ENCODE measurements around the gene CPM.
A peak's percentile ranks its signal among the peaks of the same experiment; 100 is the strongest.

The CPM gene

DNA sequence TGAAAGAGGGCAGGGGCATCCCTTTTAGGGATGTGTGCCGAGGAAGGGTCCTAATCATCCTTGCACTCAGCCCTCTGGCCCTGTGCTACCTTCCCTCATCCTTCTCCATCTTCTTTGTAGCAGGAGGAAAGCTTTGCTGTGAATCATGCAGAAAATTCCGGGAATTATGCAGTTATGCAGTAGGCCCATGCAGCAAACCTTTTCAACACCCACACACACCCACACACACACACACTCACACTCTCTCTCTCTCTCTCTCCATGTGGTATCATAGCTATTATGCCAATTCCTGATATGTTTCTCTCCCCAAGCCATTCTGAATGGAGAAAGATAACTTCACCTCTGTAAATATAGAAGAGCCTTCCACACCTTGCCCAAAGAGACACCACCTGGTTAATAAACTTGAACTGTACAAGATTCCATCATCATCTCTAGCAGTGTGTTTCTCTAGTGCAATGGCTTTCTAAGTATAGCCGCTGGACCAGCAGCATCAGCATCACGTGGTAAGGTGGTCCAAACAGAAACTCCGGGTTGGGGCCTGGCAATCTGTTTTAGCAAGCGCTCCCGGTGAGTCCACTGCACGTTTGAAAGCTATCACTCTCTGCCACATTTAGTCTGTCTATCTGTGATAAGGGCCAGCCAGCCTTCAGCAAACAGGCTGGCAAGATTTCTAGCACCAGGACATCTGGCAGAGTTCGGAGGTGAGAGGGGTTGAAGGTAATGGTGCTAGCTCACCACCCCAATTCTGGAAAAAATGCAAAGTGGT, 67.4 kb downstream of the CPM start:
- ATAC-seq = no peak
- TF ChIP-seq ESRRG (CRISPR knock-in tag; IDR thresholded peaks at IDR 0.05) (no peak), ZNF70 (CRISPR knock-in tag; IDR thresholded peaks at IDR 0.05) (no peak), ZNF8 (CRISPR knock-in tag; IDR thresholded peaks at IDR 0.05) (no peak), GLIS3 (CRISPR knock-in tag; IDR thresholded peaks at IDR 0.05) (no peak), SNAI2 (CRISPR knock-in tag; IDR thresholded peaks at IDR 0.05) (no peak), ZC3H10 (CRISPR knock-in tag; IDR thresholded peaks at IDR 0.05) (no peak), ZFP30 (CRISPR knock-in tag; IDR thresholded peaks at IDR 0.05) (no peak), CSDC2 (CRISPR knock-in tag; IDR thresholded peaks at IDR 0.05) (no peak), BACH2 (CRISPR knock-in tag; IDR thresholded peaks at IDR 0.05; ENCODE audit: borderline replicate concordance) (no peak), ZFP3 (CRISPR knock-in tag; IDR thresholded peaks at IDR 0.05) (no peak)
- TF ChIP-seq, protein P1, sequence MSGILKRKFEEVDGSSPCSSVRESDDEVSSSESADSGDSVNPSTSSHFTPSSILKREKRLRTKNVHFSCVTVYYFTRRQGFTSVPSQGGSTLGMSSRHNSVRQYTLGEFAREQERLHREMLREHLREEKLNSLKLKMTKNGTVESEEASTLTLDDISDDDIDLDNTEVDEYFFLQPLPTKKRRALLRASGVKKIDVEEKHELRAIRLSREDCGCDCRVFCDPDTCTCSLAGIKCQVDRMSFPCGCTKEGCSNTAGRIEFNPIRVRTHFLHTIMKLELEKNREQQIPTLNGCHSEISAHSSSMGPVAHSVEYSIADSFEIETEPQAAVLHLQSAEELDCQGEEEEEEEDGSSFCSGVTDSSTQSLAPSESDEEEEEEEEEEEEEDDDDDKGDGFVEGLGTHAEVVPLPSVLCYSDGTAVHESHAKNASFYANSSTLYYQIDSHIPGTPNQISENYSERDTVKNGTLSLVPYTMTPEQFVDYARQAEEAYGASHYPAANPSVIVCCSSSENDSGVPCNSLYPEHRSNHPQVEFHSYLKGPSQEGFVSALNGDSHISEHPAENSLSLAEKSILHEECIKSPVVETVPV (CRISPR knock-in tag; IDR thresholded peaks at IDR 0.05) = no peak

GRCh38 chr12:68864604-68865003, 68.4 kb downstream of the CPM start:
- TF ChIP-seq ESRRG (CRISPR knock-in tag; IDR thresholded peaks at IDR 0.05) (no peak), OSR1 (CRISPR knock-in tag; IDR thresholded peaks at IDR 0.05) (no peak), TOX (CRISPR knock-in tag; IDR thresholded peaks at IDR 0.05; ENCODE audit: borderline replicate concordance) (no peak), CSDC2 (CRISPR knock-in tag; IDR thresholded peaks at IDR 0.05) (no peak), ZNF70 (CRISPR knock-in tag; IDR thresholded peaks at IDR 0.05) (no peak), ZFP3 (CRISPR knock-in tag; IDR thresholded peaks at IDR 0.05) (no peak)

DNA sequence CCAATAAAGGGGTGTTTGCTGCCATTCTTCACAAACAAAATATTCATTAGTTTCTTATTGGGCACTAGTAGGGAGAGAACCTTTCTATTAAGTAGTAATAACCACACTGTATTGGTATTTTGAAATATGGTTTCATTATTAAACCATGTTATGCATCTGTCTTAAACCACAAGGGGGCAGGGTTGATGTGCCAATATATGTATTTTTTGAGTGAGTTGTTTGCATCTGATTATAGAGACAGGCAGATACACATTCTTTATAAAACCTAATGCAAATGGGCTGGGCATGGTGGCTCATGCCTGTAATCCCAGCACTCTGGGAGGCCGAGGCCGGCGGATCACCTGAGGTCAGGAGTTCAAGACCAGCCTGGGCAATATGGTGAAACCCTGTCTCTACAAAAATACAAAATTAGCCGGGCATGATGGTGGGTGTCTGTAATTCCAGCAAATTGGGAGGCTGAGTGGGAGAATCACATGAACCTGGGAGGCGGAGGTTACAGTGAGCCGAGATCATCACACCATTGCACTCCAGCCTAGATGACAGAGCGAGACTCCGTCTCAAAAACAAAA, 69.0 kb downstream of the CPM start:
- peak; percentile 88 for ATAC-seq

More at GRCh38 chr12:68864604-68865003, 68.4 kb downstream of the CPM start:
- ATAC-seq = no peak

GRCh38 chr12:68863109-68863770, 69.7 kb downstream of the CPM start:
- TF ChIP-seq ISL1 (CRISPR knock-in tag; IDR thresholded peaks at IDR 0.05) (no peak), ZC3H10 (CRISPR knock-in tag; IDR thresholded peaks at IDR 0.05) (no peak), ZFP30 (CRISPR knock-in tag; IDR thresholded peaks at IDR 0.05) (no peak), GLIS3 (CRISPR knock-in tag; IDR thresholded peaks at IDR 0.05) (no peak), ZNF565 (CRISPR knock-in tag; conservative IDR thresholded peaks at IDR 0.05; ENCODE audit: low read depth) (no peak), PPARA (CRISPR knock-in tag; IDR thresholded peaks at IDR 0.05; ENCODE audit: borderline replicate concordance) (no peak)
- TF ChIP-seq, protein P1 (CRISPR knock-in tag; IDR thresholded peaks at IDR 0.05) = no peak
- TF ChIP-seq, protein P2, sequence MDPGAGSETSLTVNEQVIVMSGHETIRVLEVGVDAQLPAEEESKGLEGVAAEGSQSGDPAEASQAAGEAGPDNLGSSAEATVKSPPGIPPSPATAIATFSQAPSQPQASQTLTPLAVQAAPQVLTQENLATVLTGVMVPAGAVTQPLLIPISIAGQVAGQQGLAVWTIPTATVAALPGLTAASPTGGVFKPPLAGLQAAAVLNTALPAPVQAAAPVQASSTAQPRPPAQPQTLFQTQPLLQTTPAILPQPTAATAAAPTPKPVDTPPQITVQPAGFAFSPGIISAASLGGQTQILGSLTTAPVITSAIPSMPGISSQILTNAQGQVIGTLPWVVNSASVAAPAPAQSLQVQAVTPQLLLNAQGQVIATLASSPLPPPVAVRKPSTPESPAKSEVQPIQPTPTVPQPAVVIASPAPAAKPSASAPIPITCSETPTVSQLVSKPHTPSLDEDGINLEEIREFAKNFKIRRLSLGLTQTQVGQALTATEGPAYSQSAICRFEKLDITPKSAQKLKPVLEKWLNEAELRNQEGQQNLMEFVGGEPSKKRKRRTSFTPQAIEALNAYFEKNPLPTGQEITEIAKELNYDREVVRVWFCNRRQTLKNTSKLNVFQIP (CRISPR knock-in tag; IDR thresholded peaks at IDR 0.05; ENCODE audit: borderline replicate concordance, low read depth) = no peak
- peak; percentile 18; the same call in 2 of the 3 replicates for ATAC-seq

- ATAC-seq = no peak
- TF ChIP-seq ZNF70 (CRISPR knock-in tag; IDR thresholded peaks at IDR 0.05) (no peak), ZFP30 (CRISPR knock-in tag; IDR thresholded peaks at IDR 0.05) (no peak), RARB (CRISPR knock-in tag; IDR thresholded peaks at IDR 0.05) (no peak), GLIS3 (CRISPR knock-in tag; IDR thresholded peaks at IDR 0.05) (no peak), CREB5 (CRISPR knock-in tag; IDR thresholded peaks at IDR 0.05; ENCODE audit: low read depth) (no peak), CSDC2 (CRISPR knock-in tag; IDR thresholded peaks at IDR 0.05) (no peak), TSHZ2 (CRISPR knock-in tag; IDR thresholded peaks at IDR 0.05) (no peak), ZNF8 (CRISPR knock-in tag; IDR thresholded peaks at IDR 0.05) (no peak), ZFP3 (CRISPR knock-in tag; IDR thresholded peaks at IDR 0.05) (no peak), ISL1 (CRISPR knock-in tag; IDR thresholded peaks at IDR 0.05) (no peak), TOX (CRISPR knock-in tag; IDR thresholded peaks at IDR 0.05; ENCODE audit: borderline replicate concordance) (no peak), BACH2 (CRISPR knock-in tag; IDR thresholded peaks at IDR 0.05; ENCODE audit: borderline replicate concordance) (no peak)
- TF ChIP-seq, protein P3, sequence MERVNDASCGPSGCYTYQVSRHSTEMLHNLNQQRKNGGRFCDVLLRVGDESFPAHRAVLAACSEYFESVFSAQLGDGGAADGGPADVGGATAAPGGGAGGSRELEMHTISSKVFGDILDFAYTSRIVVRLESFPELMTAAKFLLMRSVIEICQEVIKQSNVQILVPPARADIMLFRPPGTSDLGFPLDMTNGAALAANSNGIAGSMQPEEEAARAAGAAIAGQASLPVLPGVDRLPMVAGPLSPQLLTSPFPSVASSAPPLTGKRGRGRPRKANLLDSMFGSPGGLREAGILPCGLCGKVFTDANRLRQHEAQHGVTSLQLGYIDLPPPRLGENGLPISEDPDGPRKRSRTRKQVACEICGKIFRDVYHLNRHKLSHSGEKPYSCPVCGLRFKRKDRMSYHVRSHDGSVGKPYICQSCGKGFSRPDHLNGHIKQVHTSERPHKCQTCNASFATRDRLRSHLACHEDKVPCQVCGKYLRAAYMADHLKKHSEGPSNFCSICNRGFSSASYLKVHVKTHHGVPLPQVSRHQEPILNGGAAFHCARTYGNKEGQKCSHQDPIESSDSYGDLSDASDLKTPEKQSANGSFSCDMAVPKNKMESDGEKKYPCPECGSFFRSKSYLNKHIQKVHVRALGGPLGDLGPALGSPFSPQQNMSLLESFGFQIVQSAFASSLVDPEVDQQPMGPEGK (CRISPR knock-in tag; IDR thresholded peaks at IDR 0.05; ENCODE audit: borderline replicate concordance) = no peak
These were observed 71.1 kb downstream of the CPM start for GRCh38 chr12:68861890-68862289.
